Fibroblast of lung (primary cell): ENCODE results near the gene AGAP6. TPM values are rescaled to one million over a fixed set of nuclear protein-coding genes. Genes with fewer than 3 reads are reported as not detected.
"Not testable (repeated sequence)": the region's sequence is repeated elsewhere in the genome, so short reads cannot be mapped to it uniquely, and the experiment has no call there.

Experiments used
- DNase-seq, 2 donors: peaks; one replicate each; pipeline versions ENCODE4 v3.0.0 to v3.0.0-alpha.2; 2010; ENCODE audit warnings: low read depth in 2 of 2
- H2AFZ ChIP-seq: 2 replicates; pipeline ENCODE4 v1.5.1; 2012; ENCODE audit warnings: low read length, control low read depth, inconsistent platforms
- H3K27ac ChIP-seq: 2 replicates; pipeline ENCODE4 v1.5.1; 2011; ENCODE audit warnings: low read length, control low read depth; ENCODE audit not compliant: insufficient read depth
- H3K27me3 ChIP-seq: 2 replicates; pipeline ENCODE4 v1.5.1; 2011; ENCODE audit warnings: mild to moderate bottlenecking, low read length; ENCODE audit not compliant: control insufficient read depth, insufficient read depth
- H3K36me3 ChIP-seq: 2 replicates; pipeline ENCODE4 v1.5.1; 2011; ENCODE audit warnings: low read length; ENCODE audit not compliant: control insufficient read depth, insufficient read depth
- H3K4me1 ChIP-seq: 2 replicates; pipeline ENCODE4 v1.5.1; 2011; ENCODE audit warnings: low read length; ENCODE audit not compliant: control insufficient read depth, insufficient read depth; ENCODE audit errors: extremely low read depth
- H3K4me2 ChIP-seq: 2 replicates; pipeline ENCODE4 v1.5.1; 2011; ENCODE audit warnings: low read length, control low read depth; ENCODE audit not compliant: insufficient read depth; ENCODE audit errors: extremely low read depth
- H3K4me3 ChIP-seq, 4 experiments: fragments of 200-600 bp in 1 of 4; sonication (generic) in 1 of 4; replicated peaks in 1 of 4; 2 replicates each; pipeline ENCODE4 v1.5.1; 2011 to 2016; ENCODE audit warnings: low read length in 4 of 4, low read depth in 3 of 4, mild to moderate bottlenecking in 3 of 4, control low read depth in 2 of 4, inconsistent platforms in 1 of 4, mixed read lengths in 1 of 4; ENCODE audit not compliant: insufficient read depth in 1 of 4; ENCODE audit errors: control extremely low read depth in 1 of 4
- H3K79me2 ChIP-seq: 2 replicates; pipeline ENCODE4 v1.5.1; 2012; ENCODE audit warnings: mild to moderate bottlenecking, low read length, inconsistent platforms; ENCODE audit not compliant: control insufficient read depth, insufficient read depth
- H3K9ac ChIP-seq: 2 replicates; pipeline ENCODE4 v1.5.1; 2011; ENCODE audit warnings: mild to moderate bottlenecking, low read length, control low read depth; ENCODE audit not compliant: insufficient read depth
- H3K9me3 ChIP-seq: 2 replicates; pipeline ENCODE4 v1.5.1; 2012; ENCODE audit warnings: low read depth, low read length; ENCODE audit not compliant: control insufficient read depth, insufficient read depth
- H4K20me1 ChIP-seq: 2 replicates; pipeline ENCODE4 v1.5.1; 2011; ENCODE audit warnings: low read length; ENCODE audit not compliant: control insufficient read depth, insufficient read depth; ENCODE audit errors: extremely low read depth
- polyA minus RNA-seq: library from RNA; depleted of rRNA, polyadenylated mRNA; stranded (reverse); fragments of >200 nt; gene quantifications from 2 replicates; pipeline ENCODE4 v1.2.3, GENCODE V29; 2011; ENCODE audit warnings: low replicate concordance
- polyA plus RNA-seq, 2 donors: library from polyadenylated mRNA; depleted of rRNA in 1 of 2; stranded (reverse) in 1 of 2; unstranded in 1 of 2; fragments of >200 nt; gene quantifications; 2 replicates each; pipeline ENCODE4 v1.2.1, GENCODE V29; 2011 to 2012; ENCODE audit warnings: missing spikeins in 1 of 2
- total RNA-seq: library from RNA; depleted of rRNA; stranded (reverse); fragments of >200 nt; gene quantifications from 2 replicates; pipeline ENCODE4 v1.2.1, GENCODE V29; 2014

The AGAP6 gene
- 1.8 and 2.6 TPM in 2 replicates for total RNA-seq
- polyA plus RNA-seq, result 4.3 and 5.8 TPM in 2 replicates
- 3.0 and 3.5 TPM in 2 replicates for polyA plus RNA-seq (2012)
- polyA minus RNA-seq, result 0.30 and 1.9 TPM in 2 replicates

GRCh38 chr10:49988376-49988775 lies at the start of gene AGAP6:
AGAP6 (plus strand) TSS chr10:49988406; CDS start chr10:49988716, 310 bp downstream.
- not testable (repeated sequence) for H3K9ac ChIP-seq, H3K36me3 ChIP-seq, H3K4me2 ChIP-seq, H3K79me2 ChIP-seq, H3K27me3 ChIP-seq, H3K9me3 ChIP-seq, H3K4me1 ChIP-seq, H3K4me3 ChIP-seq, H2AFZ ChIP-seq, H4K20me1 ChIP-seq, H3K27ac ChIP-seq, DNase-seq

- peak within 1 kb of the TSS; percentile 50 to 97 (median 80) for H3K4me3 ChIP-seq
- H3K9me3 ChIP-seq, H4K20me1 ChIP-seq, H3K36me3 ChIP-seq, H3K4me1 ChIP-seq, H3K27me3 ChIP-seq: not testable (repeated sequence)
- peak within 1 kb of the TSS; percentile 78 for H2AFZ ChIP-seq
- H3K4me2 ChIP-seq, result peak within 1 kb of the TSS; percentile 85
- peak within 1 kb of the TSS; percentile 68 for H3K9ac ChIP-seq
- peak within 1 kb of the TSS; percentile 60 for H3K27ac ChIP-seq
- peaks cover 40% of the 10 kb centered on the region for H3K79me2 ChIP-seq
- DNase-seq, result peak; percentile 82 to 85
Measured at GRCh38 chr10:49941447-49942338, 46.5 kb upstream of the AGAP6 start, which contains the start of the genes PARG and TIMM23B. PARG (minus strand) TSS chr10:49942027; CDS start chr10:49941725, 302 bp downstream. TIMM23B (plus strand) TSS chr10:49942053; CDS start chr10:49942195, 142 bp downstream.

- H3K9me3 ChIP-seq, H3K27me3 ChIP-seq, H3K4me1 ChIP-seq, H4K20me1 ChIP-seq, H2AFZ ChIP-seq, H3K36me3 ChIP-seq: not testable (repeated sequence)
- peak overlapping the region; percentile 85 for H3K4me2 ChIP-seq
- peak overlapping the region; percentile 60 for H3K27ac ChIP-seq
- peak overlapping the region; percentile 68 for H3K9ac ChIP-seq
- H3K79me2 ChIP-seq, result peaks cover 40% of the 10 kb centered on the region
- H3K4me3 ChIP-seq, result peak overlapping the region; percentile 50 to 97 (median 80)
- peak; percentile 4 to 14 for DNase-seq
Measured at GRCh38 chr10:49942339-49942705, 45.9 kb upstream of the AGAP6 start.

GRCh38 chr10:49943607-49944006 lies 44.6 kb upstream of the AGAP6 start:
- not testable (repeated sequence) for H4K20me1 ChIP-seq, H3K27ac ChIP-seq, H3K4me3 ChIP-seq, DNase-seq, H3K27me3 ChIP-seq, H2AFZ ChIP-seq, H3K9ac ChIP-seq, H3K36me3 ChIP-seq, H3K9me3 ChIP-seq, H3K4me1 ChIP-seq
- peak overlapping the region; percentile 15 for H3K4me2 ChIP-seq
- peaks cover 37% of the 10 kb centered on the region for H3K79me2 ChIP-seq

GRCh38 chr10:49948142-49948541 lies 40.1 kb upstream of the AGAP6 start:
- H3K9me3 ChIP-seq, H3K9ac ChIP-seq, H3K27ac ChIP-seq, H3K36me3 ChIP-seq, H4K20me1 ChIP-seq, H2AFZ ChIP-seq, H3K4me2 ChIP-seq, H3K4me3 ChIP-seq, DNase-seq, H3K4me1 ChIP-seq, H3K27me3 ChIP-seq: not testable (repeated sequence)
- H3K79me2 ChIP-seq, result peaks cover 17% of the 10 kb centered on the region

- H4K20me1 ChIP-seq, H3K4me3 ChIP-seq, H3K27ac ChIP-seq, H3K9ac ChIP-seq, H2AFZ ChIP-seq, H3K4me1 ChIP-seq, H3K36me3 ChIP-seq, DNase-seq, H3K9me3 ChIP-seq, H3K4me2 ChIP-seq, H3K27me3 ChIP-seq: not testable (repeated sequence)
- peaks cover 12% of the 10 kb centered on the region for H3K79me2 ChIP-seq
Measured at GRCh38 chr10:49948737-49949136, 39.5 kb upstream of the AGAP6 start.
